ENCODE data around the gene KCNK3.

- TF ChIP-seq, protein P1, sequence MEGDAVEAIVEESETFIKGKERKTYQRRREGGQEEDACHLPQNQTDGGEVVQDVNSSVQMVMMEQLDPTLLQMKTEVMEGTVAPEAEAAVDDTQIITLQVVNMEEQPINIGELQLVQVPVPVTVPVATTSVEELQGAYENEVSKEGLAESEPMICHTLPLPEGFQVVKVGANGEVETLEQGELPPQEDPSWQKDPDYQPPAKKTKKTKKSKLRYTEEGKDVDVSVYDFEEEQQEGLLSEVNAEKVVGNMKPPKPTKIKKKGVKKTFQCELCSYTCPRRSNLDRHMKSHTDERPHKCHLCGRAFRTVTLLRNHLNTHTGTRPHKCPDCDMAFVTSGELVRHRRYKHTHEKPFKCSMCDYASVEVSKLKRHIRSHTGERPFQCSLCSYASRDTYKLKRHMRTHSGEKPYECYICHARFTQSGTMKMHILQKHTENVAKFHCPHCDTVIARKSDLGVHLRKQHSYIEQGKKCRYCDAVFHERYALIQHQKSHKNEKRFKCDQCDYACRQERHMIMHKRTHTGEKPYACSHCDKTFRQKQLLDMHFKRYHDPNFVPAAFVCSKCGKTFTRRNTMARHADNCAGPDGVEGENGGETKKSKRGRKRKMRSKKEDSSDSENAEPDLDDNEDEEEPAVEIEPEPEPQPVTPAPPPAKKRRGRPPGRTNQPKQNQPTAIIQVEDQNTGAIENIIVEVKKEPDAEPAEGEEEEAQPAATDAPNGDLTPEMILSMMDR (conservative IDR thresholded peaks at IDR 0.05; ENCODE audit: low read length) = peak; percentile 96
- TF ChIP-seq EZH2phosphoT487 (IDR thresholded peaks at IDR 0.05; ENCODE audit: borderline replicate concordance, low read depth, low read length) = no peak
Observed at GRCh38 chr2:26745609-26746327, 53.2 kb downstream of the KCNK3 start.
